GM19240 (cell line): ENCODE measurements around the gene FAM117B.
"Not testable (repeated sequence)": the region's sequence is repeated elsewhere in the genome, so short reads cannot be mapped to it uniquely, and the experiment has no call there.

ENCODE experiments used
- DNase-seq: peaks from one replicate; pipeline ENCODE4 v3.0.0; 2011; ENCODE audit warnings: low spot score; ENCODE audit not compliant: insufficient read length

FAM117B gene

DNA sequence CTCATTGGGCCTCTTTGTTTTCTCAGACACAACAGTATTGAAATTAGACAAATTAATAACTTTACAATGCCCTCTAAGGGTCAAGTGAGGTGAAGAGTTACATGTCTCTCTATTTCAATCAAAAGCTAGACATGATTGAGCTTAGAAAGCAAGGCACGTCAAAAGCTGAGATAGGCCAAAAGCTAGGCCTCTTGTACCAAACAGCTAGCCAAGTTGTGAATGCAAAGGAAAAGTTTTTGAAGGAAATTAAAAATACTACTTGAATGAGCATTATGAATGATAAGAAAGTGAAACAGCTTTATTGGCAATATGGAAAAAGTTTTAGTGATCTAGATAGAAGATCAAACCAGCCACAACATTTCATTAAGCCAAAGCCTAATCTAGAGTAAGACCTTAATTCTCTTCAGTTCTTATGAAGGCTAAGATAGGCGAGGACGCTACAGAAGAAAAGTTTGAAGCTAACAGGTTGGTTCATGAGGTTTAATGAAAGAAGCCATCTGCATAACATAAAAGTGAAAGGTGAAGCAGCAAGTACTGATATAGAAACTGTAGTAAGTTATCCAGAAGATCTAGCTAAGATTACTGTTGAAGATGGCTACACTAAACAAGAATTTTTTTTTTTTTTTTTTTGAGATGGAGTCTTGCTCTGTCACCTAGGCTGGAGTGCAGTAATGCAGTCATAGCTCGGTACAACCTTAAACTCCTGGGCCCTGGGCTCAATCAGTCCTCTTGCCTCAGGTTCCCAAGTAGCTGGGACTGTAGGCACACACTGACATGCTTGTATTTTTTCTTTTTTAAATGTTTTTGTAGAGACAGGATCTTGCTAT lies 65.5 kb downstream of the FAM117B start:
- DNase-seq, result no peak

GRCh38 chr2:202703091-202703490 lies 68.3 kb downstream of the FAM117B start:
- DNase-seq, result no peak

GRCh38 chr2:202704248-202704647 lies 69.5 kb downstream of the FAM117B start:
- no peak for DNase-seq

DNA sequence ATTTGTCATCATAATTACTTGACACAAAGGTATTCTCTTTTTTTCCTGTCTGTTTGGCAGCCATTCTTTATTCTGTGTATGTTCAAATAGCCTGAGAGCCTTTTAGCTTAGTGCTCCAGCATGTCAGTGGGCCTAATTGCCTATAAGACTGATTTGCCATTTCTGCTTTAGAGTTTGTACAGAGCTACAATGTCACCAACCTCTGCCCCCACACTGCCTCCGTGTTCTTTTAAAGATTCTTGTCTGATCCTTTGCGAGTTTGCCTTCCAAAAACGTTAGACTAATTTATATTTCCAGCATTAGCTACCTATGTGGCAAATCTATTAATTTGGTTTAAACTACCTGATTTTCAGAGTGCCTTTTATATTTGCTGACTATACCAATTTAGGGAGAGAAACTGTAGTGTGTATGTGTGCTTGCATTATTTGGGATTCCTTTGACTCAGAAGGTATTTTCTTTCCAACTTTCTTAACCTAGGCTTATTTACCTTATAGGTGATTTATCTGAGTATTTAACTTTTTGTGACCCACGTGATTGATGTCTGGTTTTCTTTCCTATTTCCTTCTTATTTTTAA lies 70.8 kb downstream of the FAM117B start:
- no peak for DNase-seq

DNA sequence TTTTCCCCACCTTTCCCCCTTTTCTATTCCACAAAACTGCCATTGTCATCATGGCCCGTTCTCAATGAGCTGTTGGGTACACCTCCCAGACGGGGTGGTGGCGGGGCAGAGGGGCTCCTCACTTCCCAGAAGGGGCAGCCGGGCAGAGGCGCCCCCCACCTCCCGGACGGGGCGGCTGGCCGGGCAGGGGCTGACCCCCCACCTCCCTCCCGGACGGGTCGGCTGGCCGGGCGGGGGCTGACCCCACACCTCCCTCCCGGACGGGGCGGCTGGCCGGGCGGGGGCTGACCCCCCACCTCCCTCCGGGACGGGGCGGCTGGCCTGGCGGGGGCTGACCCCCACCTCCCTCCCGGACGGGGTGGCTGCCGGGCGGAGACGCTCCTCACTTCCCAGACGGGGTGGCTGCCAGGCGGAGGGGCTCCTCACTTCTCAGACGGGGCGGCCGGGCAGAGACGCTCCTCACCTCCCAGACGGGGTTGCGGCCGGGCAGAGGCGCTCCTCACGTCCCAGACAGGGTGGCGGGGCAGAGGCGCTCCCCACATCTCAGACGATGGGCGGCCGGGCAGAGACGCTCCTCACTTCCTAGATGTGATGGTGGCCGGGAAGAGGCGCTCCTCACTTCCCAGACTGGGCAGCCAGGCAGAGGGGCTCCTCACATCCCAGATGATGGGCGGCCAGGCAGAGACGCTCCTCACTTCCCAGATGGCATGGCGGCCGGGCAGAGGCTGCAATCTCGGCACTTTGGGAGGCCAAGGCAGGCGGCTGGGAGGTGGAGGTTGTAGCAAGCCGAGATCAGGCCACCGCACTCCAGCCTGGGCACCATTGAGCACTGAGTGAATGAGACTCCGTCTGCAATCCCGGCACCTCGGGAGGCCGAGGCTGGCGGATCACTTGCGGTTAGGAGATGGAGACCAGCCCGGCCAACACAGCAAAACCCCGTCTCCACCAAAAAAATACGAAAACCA lies 80.5 kb downstream of the FAM117B start:
- DNase-seq, result not testable (repeated sequence)

GRCh38 chr2:202716114-202716718 lies 81.4 kb downstream of the FAM117B start:
- no peak for DNase-seq

- DNase-seq, result no peak
These were observed 82.3 kb downstream of the FAM117B start for GRCh38 chr2:202716953-202717597.

GRCh38 chr2:202717598-202718310 lies 83.0 kb downstream of the FAM117B start:
- DNase-seq, result no peak

GRCh38 chr2:202718614-202719013 lies 83.8 kb downstream of the FAM117B start:
- no peak for DNase-seq

GRCh38 chr2:202720226-202720625 lies 85.5 kb downstream of the FAM117B start:
- no peak for DNase-seq

DNA sequence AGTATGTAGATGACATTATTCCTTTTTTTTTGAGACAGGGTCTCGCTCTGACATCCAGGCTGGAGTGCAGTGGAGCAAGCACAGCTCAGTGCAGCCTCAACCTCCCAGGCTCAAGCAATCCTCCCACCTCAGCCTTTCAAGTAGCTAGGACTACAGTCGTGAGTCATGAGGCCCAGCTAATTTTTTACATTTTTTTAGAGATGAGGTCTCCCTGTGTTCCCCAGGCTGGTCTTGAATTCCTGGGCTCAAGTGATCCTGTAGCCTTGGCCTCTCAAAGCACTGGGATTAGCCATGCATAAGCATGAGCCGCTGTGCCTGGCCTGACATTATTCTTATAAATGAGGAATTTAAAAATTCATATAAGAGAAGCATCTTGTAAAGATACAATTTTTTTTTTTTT lies 86.9 kb downstream of the FAM117B start:
- no peak for DNase-seq

- DNase-seq, result no peak
These were observed 89.0 kb downstream of the FAM117B start for GRCh38 chr2:202723746-202724145.

GRCh38 chr2:202726070-202726469 lies 91.3 kb downstream of the FAM117B start:
- DNase-seq, result no peak

DNA sequence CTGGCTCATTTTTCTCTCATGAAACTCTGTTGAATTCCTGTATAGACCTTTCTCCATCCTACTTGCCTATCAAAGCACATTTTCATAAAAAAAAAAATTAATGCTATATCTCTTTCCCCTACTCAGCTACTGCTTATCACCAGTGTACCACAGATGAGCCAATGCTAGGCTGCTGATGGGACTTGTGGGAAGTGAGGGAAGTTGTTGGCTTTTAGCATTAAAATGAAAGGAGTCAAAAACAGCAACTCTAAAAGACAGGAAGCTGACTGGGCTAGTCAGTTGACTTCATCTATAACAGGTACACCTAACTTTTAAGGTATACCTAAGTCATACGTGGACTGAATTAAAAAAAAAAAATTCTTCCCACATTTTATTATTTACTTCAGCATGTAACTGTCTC lies 102.1 kb downstream of the FAM117B start:
- no peak for DNase-seq

- DNase-seq, result no peak
These were observed 108.8 kb downstream of the FAM117B start for GRCh38 chr2:202743613-202744012.

- no peak for DNase-seq
These were observed 114.7 kb downstream of the FAM117B start for GRCh38 chr2:202749477-202749876.

DNA sequence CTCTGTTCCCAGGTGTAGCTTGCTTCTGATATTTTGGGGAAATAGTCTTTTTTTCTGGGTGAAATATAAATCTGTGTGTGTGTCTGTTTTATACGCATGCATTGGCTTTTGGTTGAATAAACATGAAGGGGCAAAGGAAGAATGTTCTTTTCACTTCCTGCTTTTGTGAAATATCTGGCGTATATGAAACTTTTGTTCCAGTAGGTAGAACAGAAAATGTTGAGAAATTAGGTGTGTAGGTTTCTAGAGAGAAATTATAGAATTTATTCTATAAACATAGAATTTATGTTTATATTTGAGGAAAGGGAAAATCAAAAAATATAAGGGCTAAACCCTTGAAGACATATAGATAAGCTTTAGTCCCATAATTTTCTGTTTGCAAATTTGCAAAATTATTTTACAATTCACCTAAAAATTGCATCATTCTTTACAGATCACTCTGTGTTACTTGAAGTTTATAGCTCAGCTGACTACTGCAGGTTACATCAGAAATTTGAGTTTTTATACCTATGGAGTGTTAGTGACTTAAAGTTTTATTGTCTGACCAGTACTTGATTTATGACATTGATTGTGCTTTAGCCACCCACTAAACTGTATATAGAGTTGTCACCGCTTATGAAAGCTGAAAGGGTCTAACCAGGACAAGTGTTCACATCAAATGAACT lies 116.1 kb downstream of the FAM117B start:
- DNase-seq, result no peak

- DNase-seq, result no peak
These were observed 117.3 kb downstream of the FAM117B start for GRCh38 chr2:202752071-202752470.

- no peak for DNase-seq
These were observed 120.2 kb downstream of the FAM117B start for GRCh38 chr2:202754936-202755335.

DNA sequence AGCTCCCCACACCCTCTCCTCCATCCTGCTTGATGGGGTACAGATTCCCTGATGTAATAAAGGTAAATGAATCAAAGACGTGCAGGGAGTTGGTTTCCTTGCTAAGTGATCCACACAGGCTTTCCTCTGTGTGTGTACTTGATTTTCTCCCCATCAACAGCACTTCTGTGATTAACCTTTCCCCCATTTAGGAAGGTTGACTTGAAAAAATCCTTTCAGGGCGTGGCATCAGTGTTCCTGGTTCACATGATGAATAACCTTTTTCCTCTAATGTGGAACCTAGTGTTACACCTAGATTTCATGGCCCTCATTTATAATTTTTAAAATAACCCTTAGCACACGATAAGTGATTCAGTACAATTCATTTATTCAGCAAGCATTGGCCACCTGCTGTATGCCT lies 121.8 kb downstream of the FAM117B start:
- no peak for DNase-seq
